ENCODE results near the gene TSTD1. TPM values are rescaled to one million over a fixed set of nuclear protein-coding genes. Genes with fewer than 3 reads are reported as not detected.

TSTD1 gene
- total and polyA plus RNA-seq, 10 of the 15 experiments (the other 5 are each of a cell fraction or from before 2014, with no cell fraction given): 33.3 to 145 (median 89.4) TPM

DNA sequence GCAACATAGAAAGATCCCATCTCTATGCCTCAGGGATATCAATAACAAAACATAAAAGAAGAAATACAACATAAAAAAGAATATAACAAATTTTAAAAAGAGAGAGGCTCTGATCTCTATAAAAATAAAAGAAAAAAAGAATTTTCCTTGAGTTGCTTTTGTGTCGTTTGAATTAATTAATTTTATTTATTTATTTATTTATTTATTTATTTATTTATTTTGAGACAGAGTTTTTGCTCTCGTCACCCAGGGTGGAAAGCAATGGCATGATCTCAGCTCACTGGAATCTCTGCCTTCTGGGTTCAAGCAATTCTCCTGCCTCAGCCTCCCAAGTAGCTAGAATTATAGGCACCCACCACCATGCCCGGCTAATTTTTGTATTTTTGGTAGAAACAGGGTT, 26.3 kb downstream of the TSTD1 start (continued):
- TF ChIP-seq, protein P1, sequence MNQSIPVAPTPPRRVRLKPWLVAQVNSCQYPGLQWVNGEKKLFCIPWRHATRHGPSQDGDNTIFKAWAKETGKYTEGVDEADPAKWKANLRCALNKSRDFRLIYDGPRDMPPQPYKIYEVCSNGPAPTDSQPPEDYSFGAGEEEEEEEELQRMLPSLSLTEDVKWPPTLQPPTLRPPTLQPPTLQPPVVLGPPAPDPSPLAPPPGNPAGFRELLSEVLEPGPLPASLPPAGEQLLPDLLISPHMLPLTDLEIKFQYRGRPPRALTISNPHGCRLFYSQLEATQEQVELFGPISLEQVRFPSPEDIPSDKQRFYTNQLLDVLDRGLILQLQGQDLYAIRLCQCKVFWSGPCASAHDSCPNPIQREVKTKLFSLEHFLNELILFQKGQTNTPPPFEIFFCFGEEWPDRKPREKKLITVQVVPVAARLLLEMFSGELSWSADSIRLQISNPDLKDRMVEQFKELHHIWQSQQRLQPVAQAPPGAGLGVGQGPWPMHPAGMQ (IDR thresholded peaks at IDR 0.05; ENCODE audit: borderline replicate concordance): no peak

DNA sequence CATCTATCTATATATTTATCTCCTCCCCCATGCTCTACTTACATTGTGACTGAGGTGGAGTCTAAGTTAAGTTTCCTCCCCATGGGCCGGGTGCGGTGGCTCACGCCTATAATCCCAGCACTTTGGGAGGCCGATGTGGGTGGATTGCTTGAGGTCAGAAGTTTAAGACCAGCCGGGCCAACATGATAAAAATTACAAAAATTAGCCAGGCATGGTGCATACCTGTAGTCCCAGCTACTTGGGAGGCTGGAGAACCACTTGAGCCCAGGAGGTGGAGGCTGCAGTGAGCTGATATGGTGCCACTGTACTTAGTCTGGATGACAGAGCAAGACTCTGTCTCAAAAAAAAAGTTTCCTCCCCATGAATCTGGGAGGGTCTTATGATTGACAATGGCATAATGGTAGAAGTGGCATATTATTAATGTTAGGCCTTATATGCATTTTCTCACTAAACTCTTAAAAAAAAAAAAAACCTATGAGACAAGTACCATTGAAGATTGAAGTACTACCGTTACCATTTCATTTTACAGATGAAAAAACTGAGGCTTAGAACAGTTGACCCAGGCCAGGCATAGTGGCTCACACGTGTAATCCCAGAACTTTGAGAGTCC, 29.1 kb downstream of the TSTD1 start:
- H3K9ac ChIP-seq (ENCODE audit: control insufficient read depth, insufficient read depth, low read length): no peak overlapping the region
- ChIA-PET RAD21 (ENCODE audit: unreplicated experiment) (interaction anchor here (0.6 to 2.7 kb wide), 3 partner anchors 12 to 733 kb away, joined by 3 to 12 read pairs (median 4); no protein-coding TSS in a partner anchor), CTCF (interaction anchor here (2.3 to 4.6 kb wide), 2 partner anchors 11 to 12 kb away, joined by 13 to 22 read pairs; no protein-coding TSS in a partner anchor), POLR2A (interaction anchor here (0.6 to 6.2 kb wide), 7 partner anchors 11 to 192 kb away, joined by 3 to 31 read pairs (median 4); partner anchors contain the start of genes F11R and USF1), SMC1A (ENCODE audit: uncharacterized antibody, unreplicated experiment) (interaction anchor here (1.2 to 6.6 kb wide), 2 partner anchors 12 kb away, joined by 3 to 34 read pairs; partner anchors contain the start of gene F11R)
- H3K4me1 ChIP-seq (ENCODE audit: control insufficient read depth, insufficient read depth, low read length): peaks cover 17% of the 10 kb centered on the region
- no peak overlapping the region for H3K27ac ChIP-seq (ENCODE audit: control insufficient read depth, insufficient read depth)
- no peak for FAIRE-seq
- no peaks in the 10 kb centered on the region for H4K20me1 ChIP-seq (ENCODE audit: control insufficient read depth, insufficient read depth)
- in situ Hi-C loops (cut with MboI) (no loop called here), intact Hi-C loops (cut with micrococcal nuclease; ENCODE audit: unreplicated experiment) (no loop called here)
- no peaks in the 10 kb centered on the region for H3K9me3 ChIP-seq (replicated peaks; ENCODE audit: control insufficient read depth, insufficient read depth, low read length)
- no peak overlapping the region for H3K4me2 ChIP-seq (ENCODE audit: control insufficient read depth, insufficient read depth)
- BruUV-seq (replicated peaks): no TSS peak
- H3K79me2 ChIP-seq (ENCODE audit: control insufficient read depth, insufficient read depth, low read length): peaks cover 44% of the 10 kb centered on the region
- H3K36me3 ChIP-seq (ENCODE audit: control insufficient read depth in 2 of 2, insufficient read depth in 2 of 2, low read length in 1 of 2): peaks cover 0 to 3% of the 10 kb centered on the region in 2 experiments; a peak in 1 of 4 replicates
- no peaks in the 10 kb centered on the region for H3K27me3 ChIP-seq (replicated peaks in 1 of 2; ENCODE audit: control insufficient read depth in 2 of 2, insufficient read depth in 2 of 2, low read length in 1 of 2)
- no peak for DNase-seq (ENCODE audit: low read depth, low spot score)
- no peak overlapping the region for H3K4me3 ChIP-seq
- ATAC-seq: no peak
- no peak for TF ChIP-seq JUNB (IDR thresholded peaks at IDR 0.05)
- no peak for TF ChIP-seq PML (IDR thresholded peaks at IDR 0.05; ENCODE audit: low read length)
- TF ChIP-seq, protein P2, sequence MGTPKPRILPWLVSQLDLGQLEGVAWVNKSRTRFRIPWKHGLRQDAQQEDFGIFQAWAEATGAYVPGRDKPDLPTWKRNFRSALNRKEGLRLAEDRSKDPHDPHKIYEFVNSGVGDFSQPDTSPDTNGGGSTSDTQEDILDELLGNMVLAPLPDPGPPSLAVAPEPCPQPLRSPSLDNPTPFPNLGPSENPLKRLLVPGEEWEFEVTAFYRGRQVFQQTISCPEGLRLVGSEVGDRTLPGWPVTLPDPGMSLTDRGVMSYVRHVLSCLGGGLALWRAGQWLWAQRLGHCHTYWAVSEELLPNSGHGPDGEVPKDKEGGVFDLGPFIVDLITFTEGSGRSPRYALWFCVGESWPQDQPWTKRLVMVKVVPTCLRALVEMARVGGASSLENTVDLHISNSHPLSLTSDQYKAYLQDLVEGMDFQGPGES (IDR thresholded peaks at IDR 0.05): no peak
- TF ChIP-seq KLF5 (IDR thresholded peaks at IDR 0.05; ENCODE audit: partially characterized antibody): no peak
- TF ChIP-seq ZNF274 (IDR thresholded peaks at IDR 0.05; ENCODE audit: insufficient read depth, insufficient read length): no peak
- TF ChIP-seq, protein P3, sequence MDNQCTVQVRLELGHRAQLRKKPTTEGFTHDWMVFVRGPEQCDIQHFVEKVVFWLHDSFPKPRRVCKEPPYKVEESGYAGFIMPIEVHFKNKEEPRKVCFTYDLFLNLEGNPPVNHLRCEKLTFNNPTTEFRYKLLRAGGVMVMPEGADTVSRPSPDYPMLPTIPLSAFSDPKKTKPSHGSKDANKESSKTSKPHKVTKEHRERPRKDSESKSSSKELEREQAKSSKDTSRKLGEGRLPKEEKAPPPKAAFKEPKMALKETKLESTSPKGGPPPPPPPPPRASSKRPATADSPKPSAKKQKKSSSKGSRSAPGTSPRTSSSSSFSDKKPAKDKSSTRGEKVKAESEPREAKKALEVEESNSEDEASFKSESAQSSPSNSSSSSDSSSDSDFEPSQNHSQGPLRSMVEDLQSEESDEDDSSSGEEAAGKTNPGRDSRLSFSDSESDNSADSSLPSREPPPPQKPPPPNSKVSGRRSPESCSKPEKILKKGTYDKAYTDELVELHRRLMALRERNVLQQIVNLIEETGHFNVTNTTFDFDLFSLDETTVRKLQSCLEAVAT (IDR thresholded peaks at IDR 0.05): no peak
- TF ChIP-seq MEF2B (IDR thresholded peaks at IDR 0.05; ENCODE audit: partially characterized antibody, poor library complexity, severe bottlenecking): no peak
- no peak for TF ChIP-seq RCOR1 (conservative IDR thresholded peaks at IDR 0.05; ENCODE audit: low read depth, low read length)
- TF ChIP-seq, protein P4, sequence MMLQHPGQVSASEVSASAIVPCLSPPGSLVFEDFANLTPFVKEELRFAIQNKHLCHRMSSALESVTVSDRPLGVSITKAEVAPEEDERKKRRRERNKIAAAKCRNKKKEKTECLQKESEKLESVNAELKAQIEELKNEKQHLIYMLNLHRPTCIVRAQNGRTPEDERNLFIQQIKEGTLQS (IDR thresholded peaks at IDR 0.05; ENCODE audit: borderline replicate concordance, extremely low read depth, low read depth, low read length): no peak
- TF ChIP-seq ZNF24 (IDR thresholded peaks at IDR 0.05): no peak
- no peak for TF ChIP-seq TARDBP (IDR thresholded peaks at IDR 0.05; ENCODE audit: borderline replicate concordance)
- no peak for TF ChIP-seq NFXL1 (IDR thresholded peaks at IDR 0.05; ENCODE audit: borderline replicate concordance)
- no peak for TF ChIP-seq SUZ12 (IDR thresholded peaks at IDR 0.05; ENCODE audit: unreplicated experiment)
- no peak overlapping the region for H2AFZ ChIP-seq (ENCODE audit: control insufficient read depth, low read depth, low read length)
- 81% methylated on average over 7 of the region's 7 CpGs for WGBS (ENCODE audit: insufficient coverage, insufficient replicate concordance, low lambda C conversion rate, missing lambda C conversion rate)
